Neural progenitor cell (in vitro differentiated cells): ENCODE results near the gene CUBN.

Source experiments
- EZH2 ChIP-seq: fragments of 200-600 bp; sonication (generic); IDR thresholded peaks from 2 replicates; pipeline ENCODE4 v1.6.1; 2017; ENCODE audit warnings: antibody characterized with exemption, mild to moderate bottlenecking, moderate library complexity
- TF ChIP-seq, protein P1 (sequence below): fragments of 200-600 bp; sonication (generic); IDR thresholded peaks from 2 replicates; pipeline ENCODE4 v1.5.1; 2017; ENCODE audit warnings: antibody characterized with exemption, mild to moderate bottlenecking

DNA sequence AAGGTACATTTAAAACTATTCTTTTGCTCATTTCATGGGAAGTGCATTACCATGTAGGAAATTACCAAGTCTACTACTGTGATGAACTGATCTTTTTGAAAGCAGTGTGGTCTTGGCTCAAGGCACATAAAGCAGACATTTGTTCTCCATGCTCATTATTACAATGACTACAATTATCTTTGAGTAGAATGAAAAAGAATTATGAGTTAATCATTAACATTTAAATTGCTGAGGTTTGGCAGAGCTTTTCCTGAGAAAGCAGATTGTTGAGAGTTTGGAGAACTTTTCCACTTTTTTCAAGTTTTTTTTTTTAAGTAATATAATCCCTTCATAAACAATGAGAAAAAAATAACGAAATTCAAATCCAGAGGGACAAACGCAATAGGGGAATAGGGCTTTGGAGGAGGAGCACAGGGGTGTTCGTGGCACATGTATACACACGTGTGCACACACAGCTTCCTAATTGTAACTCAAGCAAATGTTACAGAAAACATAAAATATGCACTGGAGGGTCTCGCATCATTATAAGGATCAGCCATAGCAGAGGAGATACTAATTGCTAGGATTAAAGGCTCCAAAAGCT, 8.9 kb upstream of the CUBN start:
- TF ChIP-seq EZH2 = no peak
- TF ChIP-seq, protein P1, sequence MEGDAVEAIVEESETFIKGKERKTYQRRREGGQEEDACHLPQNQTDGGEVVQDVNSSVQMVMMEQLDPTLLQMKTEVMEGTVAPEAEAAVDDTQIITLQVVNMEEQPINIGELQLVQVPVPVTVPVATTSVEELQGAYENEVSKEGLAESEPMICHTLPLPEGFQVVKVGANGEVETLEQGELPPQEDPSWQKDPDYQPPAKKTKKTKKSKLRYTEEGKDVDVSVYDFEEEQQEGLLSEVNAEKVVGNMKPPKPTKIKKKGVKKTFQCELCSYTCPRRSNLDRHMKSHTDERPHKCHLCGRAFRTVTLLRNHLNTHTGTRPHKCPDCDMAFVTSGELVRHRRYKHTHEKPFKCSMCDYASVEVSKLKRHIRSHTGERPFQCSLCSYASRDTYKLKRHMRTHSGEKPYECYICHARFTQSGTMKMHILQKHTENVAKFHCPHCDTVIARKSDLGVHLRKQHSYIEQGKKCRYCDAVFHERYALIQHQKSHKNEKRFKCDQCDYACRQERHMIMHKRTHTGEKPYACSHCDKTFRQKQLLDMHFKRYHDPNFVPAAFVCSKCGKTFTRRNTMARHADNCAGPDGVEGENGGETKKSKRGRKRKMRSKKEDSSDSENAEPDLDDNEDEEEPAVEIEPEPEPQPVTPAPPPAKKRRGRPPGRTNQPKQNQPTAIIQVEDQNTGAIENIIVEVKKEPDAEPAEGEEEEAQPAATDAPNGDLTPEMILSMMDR = no peak
